HFF-Myc (cell line): Measurements from ENCODE around the gene EFNA4.

Experiments
- DNase-seq: peaks from one replicate; pipeline ENCODE4 v3.0.0-alpha.2; 2011; ENCODE audit warnings: low read depth; ENCODE audit errors: extremely low read depth
- H3K4me3 ChIP-seq: replicated peaks from 2 replicates; pipeline ENCODE4 v1.5.1; 2011; ENCODE audit warnings: low read depth, mild to moderate bottlenecking, control low read depth, low read length
- TF ChIP-seq, protein P1 (sequence below): IDR thresholded peaks from 2 replicates; pipeline ENCODE4 v1.5.1; 2012; ENCODE audit warnings: mild to moderate bottlenecking, low read depth, low read length, control low read depth; ENCODE audit errors: missing control alignments

EFNA4 gene

DNA sequence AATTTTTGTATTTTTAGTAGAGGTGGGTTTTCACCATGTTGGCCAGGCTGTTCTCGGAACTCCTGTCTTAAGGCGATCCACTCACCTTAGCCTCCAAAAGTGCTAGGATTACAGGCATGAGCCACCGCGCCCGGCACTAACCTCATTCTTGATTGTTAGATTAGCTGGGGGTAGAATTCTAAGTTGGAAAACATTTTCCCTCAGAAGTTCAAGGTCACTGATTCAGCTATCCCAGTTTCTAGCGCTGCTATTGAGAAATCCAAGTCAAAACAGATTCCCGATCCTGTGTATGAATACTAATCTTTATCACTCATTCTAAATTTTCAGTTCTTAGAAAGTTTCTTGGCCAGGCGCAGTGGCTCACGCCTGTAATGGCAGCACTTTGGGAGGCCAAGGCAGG, 39.8 kb downstream of the EFNA4 start:
- no peak for DNase-seq
- TF ChIP-seq, protein P1, sequence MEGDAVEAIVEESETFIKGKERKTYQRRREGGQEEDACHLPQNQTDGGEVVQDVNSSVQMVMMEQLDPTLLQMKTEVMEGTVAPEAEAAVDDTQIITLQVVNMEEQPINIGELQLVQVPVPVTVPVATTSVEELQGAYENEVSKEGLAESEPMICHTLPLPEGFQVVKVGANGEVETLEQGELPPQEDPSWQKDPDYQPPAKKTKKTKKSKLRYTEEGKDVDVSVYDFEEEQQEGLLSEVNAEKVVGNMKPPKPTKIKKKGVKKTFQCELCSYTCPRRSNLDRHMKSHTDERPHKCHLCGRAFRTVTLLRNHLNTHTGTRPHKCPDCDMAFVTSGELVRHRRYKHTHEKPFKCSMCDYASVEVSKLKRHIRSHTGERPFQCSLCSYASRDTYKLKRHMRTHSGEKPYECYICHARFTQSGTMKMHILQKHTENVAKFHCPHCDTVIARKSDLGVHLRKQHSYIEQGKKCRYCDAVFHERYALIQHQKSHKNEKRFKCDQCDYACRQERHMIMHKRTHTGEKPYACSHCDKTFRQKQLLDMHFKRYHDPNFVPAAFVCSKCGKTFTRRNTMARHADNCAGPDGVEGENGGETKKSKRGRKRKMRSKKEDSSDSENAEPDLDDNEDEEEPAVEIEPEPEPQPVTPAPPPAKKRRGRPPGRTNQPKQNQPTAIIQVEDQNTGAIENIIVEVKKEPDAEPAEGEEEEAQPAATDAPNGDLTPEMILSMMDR: no peak
- H3K4me3 ChIP-seq: no peak overlapping the region

- no peak overlapping the region for H3K4me3 ChIP-seq
- no peak for DNase-seq
- TF ChIP-seq, protein P1: no peak
Observed at GRCh38 chr1:155104605-155105534, 41.3 kb downstream of the EFNA4 start.

- H3K4me3 ChIP-seq: no peak overlapping the region
- TF ChIP-seq, protein P1: no peak
- no peak for DNase-seq
Observed at GRCh38 chr1:155105604-155106011, 42.1 kb downstream of the EFNA4 start.

GRCh38 chr1:155106862-155107261, 43.3 kb downstream of the EFNA4 start:
- H3K4me3 ChIP-seq: no peak overlapping the region
- TF ChIP-seq, protein P1: no peak
- DNase-seq: no peak

DNA sequence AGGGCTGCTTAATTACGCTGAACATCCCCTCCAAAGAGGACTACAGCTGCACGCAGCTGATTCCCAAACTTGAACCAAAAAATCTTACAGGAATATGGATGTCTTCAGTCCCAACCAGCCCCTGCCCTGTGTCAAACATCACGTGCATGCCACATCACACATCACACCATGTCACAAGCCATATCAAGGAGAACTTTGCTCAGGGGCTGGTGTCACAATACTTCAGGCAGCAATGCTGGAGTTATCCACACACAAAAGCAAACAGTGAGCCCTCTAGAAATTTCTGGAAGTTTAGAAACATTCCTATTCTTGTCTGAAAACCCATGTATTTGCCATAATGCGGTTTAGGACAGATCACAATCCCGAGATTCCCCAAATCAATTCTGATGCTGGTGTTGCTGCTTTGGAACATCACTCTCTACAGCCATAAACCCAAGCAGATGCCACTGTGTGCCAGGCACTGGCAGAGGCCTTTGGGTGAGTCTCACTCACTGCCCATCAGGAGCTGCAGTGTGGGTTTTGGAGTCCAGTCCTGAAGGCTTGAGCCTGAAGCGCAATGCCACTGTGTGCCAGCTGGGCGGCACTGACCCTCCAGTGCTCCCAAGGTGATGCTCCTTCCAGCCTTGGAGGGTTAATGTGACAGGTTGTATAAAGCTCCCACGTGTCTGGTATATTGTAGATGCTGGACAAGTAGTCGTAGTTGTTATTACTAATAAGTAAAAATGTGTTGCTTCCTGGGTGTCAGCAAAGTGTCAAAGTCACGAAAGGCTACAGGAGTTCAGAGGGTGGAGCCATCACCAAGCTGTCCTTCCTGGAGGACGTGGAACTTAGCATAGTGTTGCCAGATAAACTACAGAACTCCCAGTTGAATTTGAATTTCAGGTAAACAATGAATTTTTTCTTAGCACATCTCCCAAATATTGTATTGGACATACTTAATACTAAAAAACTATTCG, 44.0 kb downstream of the EFNA4 start:
- TF ChIP-seq, protein P1: no peak
- H3K4me3 ChIP-seq: no peak overlapping the region
- DNase-seq: no peak

DNA sequence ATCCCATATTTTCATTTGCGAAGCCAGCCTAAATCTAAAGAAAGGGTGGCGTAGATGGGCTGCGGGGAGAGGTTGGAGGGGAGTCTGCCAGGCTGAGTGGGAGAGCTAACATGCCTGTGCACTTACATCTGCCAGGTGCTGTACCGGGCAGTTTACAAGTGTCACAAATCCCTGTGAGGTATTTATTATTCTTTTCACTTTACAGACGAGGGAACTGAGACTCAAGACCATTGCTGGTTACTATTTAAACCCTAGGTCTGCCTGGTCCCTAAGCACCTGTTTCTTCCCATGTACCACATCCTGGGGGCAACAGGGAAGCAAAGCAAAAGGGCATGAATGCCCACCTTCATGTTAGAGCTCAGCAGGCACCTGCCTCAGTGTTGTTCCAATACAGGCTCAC, 44.8 kb downstream of the EFNA4 start:
- DNase-seq: no peak
- TF ChIP-seq, protein P1: no peak
- H3K4me3 ChIP-seq: no peak overlapping the region
